ENCODE measurements around the gene PTTG1.

PTTG1 gene

DNA sequence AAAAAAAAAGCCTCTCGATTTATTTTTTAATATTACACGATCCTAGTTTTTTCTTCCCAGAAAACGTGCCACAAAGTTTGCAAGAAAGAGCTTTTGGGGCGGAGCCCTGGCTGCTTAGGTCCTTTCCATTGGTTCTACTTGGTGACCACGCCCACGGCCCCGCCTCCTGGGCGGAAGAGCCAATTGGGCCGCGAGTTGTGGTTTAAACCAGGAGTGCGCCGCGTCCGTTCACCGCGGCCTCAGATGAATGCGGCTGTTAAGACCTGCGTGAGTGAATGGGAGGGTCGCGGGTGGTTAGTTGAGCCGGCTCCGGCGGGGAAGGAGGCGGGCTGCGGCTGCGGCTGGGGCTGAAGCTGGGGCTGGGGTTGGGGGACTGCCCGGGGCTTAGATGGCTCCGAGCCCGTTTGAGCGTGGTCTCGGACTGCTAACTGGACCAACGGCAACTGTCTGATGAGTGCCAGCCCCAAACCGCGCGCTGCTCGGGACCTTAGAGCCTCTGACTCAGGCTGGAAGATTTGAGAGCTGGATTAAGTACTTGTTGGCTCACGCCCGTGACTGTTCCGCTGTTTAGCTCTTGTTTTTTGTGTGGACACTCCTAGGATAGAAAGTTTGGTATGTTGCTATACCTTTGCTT, at the start of gene PTTG1:
Gene PTTG1 (plus strand): TSS at position 231 of the 634 bp plus-strand sequence. CDS start 458 bp downstream, outside the sequence.
- peak; percentile 79 to 83 for DNase-seq (ENCODE audit: low read depth in 2 of 2)

- DNase-seq (ENCODE audit: low read depth in 2 of 2) = no peak
Measured at GRCh38 chr5:160375166-160375565, 46.5 kb upstream of the PTTG1 start.

- DNase-seq (ENCODE audit: low read depth in 2 of 2) = no peak
Measured at GRCh38 chr5:160375701-160376100, 46.0 kb upstream of the PTTG1 start.

DNA sequence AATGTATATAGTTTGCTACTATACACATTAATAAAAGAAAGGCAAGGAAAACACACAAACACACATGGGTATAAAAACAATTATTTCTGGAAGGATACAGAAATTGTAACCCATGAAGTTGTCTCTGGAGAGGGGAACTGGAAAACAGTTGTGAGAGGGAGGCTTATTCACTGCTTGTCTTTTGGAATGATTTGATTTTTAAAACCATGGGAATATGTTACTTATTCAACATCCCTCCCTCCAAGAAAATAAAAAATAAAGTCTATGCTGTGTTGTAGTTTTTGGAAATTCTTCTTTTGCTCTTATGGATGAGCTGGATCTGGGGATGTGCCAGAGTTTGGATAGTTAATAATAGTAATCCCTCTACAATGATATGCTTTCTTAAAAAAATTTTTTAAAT, 45.2 kb upstream of the PTTG1 start:
- no peak for DNase-seq (ENCODE audit: low read depth in 2 of 2)

- no peak for DNase-seq (ENCODE audit: low read depth in 2 of 2)
Measured at GRCh38 chr5:160377651-160378050, 44.0 kb upstream of the PTTG1 start.

DNA sequence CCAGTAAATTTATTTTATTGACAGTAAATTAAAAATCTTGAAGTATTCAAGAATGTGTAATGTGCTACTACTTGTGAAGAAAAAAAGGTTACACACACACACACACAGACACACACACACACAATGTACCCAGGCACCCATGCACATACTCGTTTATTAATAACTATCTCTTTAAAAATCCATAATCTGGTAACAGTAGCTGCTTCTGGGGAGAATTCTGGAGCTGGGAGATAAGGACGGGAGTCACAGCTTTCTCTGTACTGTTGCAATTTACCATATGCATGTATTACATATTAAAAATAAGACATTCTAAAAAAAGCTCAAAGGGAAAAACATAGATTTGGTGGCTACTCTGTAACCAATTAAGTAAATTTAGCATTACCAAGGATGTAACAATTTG, 43.3 kb upstream of the PTTG1 start:
- DNase-seq (ENCODE audit: low read depth in 2 of 2) = no peak

DNA sequence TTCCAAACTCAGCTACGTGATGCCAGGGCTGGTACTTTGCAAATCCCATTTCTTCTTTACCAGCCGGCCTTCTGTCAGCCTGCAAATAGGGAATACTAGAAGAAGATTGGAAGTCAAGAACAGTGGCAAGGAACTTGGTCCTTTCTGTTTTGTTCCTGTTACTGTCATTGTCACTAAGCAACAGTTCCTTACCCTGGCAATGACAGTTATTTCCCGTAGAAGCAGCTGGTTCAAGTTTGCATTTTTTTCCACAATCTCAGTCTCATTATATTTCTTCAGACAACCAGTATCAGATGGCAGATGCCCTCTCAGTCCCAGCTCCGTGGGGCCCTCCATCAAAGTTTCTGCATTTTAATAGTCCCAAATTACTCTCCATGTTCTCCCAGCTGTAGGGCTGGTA, 42.1 kb upstream of the PTTG1 start:
- no peak for DNase-seq (ENCODE audit: low read depth in 2 of 2)

DNA sequence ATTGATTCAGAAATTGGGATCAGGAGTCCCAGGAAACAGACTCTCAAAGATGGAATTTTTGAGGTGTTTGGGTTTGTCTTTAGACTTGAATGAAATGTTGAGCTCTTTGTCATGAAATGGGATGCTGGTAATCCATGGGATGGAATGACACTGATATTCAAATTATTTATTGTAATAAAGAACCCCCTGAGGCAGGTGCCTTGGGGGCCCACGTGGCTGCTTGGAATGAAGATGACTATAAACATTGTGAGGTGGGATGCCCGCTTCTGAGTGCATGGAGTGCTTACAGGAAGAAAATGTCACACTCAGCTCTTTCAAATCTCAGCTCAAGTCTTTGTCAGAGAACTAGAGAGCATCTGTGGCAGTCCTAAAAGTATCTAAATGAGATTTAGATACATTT, 41.6 kb upstream of the PTTG1 start:
- no peak for DNase-seq (ENCODE audit: low read depth in 2 of 2)

GRCh38 chr5:160382346-160382745, 39.3 kb upstream of the PTTG1 start:
- DNase-seq (ENCODE audit: low read depth in 2 of 2) = no peak

DNA sequence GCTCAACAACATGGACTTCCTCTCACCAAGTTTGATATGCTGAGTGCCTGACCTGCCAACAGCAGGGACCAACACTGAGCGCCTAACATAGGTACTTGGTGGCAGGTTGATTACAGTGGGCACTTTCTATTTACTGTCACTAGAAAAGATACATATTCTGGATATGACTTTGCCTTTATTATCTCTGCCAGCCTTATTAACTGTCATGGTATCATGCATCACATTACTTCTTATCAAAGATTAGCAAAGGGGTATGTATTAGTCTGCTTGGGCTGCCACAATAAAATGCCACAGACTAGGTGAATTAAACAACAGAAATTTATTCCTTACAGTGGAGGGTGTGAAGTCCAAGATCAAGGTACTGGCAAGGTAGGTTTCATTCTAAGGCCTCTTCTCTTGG, 37.0 kb upstream of the PTTG1 start:
- no peak for DNase-seq (ENCODE audit: low read depth in 2 of 2)

DNA sequence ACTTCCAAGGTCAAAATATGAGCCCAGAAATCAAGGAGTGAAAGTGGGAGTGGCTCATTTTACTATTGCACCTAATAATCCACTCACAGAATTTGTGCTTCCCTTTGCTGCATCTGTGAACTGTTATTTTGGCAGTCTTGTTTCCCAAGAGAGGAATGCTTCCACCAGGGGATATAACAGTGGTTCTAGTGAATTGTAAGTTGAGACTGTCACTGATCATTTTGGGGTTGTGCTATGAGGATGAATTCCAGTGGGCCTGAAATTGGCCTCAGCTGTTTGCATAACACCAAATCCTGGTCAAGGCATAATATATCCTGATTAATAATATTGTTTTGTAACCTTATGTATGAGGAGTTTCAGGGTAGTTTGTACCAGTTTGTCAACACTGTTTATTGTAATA, 36.2 kb upstream of the PTTG1 start:
- no peak for DNase-seq (ENCODE audit: low read depth in 2 of 2)

- DNase-seq (ENCODE audit: low read depth in 2 of 2) = no peak
Measured at GRCh38 chr5:160387445-160387844, 34.2 kb upstream of the PTTG1 start.

DNA sequence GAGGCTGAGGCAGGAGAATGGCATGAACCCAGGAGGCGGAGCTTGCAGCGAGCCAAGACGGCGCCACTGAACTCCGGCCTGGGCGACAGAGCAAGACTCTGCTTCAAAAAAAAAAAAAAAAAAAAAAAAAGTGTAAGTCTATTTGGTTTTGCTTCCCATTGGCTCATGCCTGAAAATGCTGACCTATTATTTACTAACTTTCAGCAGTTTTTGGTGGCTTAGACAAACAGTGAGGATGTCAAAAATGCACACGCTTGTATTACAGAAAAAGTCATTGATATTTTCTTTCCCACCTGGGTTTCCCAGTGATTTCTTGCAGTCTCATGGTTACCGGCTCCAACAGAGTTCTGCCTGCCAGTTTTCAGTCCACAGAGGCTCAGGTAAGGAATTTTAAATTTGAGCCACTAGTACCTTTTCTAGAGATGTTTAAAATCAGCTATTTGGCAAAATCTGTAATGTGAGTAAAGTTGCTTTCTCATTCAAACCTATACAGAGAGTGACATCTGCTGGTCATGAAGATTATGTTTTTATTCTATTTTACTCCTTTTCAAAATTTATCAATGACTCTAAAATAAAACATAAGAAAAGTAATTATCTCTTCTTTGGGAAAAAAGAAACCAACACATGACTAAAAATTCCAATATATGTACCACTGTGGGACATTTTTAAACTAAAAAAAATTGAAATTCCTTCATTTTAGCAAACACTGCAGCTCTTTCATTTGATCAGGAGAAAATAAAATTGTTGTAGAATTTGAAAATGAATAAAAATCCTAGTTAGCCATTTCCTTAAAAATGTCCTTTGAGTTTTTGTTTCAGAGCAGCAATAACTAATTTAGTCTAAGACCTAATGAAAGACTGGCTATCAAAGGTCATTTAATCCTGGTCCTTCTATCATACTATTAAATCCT, 30.6 kb upstream of the PTTG1 start:
- DNase-seq (ENCODE audit: low read depth in 2 of 2) = no peak

DNA sequence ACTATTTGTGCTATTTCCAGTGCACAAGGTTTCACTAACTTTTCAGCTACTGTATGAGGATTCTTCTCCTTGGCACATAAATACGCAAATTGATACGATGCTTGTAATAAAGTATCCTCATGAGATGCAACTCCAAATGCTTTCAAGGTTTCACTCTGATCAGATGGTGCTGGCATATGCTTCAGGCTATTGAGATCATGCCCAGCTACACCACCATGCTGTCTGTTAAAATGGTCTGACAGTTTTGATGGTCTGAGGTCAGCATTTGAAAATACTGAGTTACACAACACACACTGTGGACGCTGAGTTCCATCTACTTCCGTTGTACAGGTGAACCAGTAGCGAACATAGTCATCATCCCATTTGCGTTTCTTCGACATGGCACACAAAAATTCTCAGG, 26.5 kb upstream of the PTTG1 start:
- no peak for DNase-seq (ENCODE audit: low read depth in 2 of 2)

- DNase-seq (ENCODE audit: low read depth in 2 of 2) = no peak
Measured at GRCh38 chr5:160397492-160397891, 24.2 kb upstream of the PTTG1 start.

- no peak for DNase-seq (ENCODE audit: low read depth in 2 of 2)
Measured at GRCh38 chr5:160398806-160399205, 22.8 kb upstream of the PTTG1 start.

DNA sequence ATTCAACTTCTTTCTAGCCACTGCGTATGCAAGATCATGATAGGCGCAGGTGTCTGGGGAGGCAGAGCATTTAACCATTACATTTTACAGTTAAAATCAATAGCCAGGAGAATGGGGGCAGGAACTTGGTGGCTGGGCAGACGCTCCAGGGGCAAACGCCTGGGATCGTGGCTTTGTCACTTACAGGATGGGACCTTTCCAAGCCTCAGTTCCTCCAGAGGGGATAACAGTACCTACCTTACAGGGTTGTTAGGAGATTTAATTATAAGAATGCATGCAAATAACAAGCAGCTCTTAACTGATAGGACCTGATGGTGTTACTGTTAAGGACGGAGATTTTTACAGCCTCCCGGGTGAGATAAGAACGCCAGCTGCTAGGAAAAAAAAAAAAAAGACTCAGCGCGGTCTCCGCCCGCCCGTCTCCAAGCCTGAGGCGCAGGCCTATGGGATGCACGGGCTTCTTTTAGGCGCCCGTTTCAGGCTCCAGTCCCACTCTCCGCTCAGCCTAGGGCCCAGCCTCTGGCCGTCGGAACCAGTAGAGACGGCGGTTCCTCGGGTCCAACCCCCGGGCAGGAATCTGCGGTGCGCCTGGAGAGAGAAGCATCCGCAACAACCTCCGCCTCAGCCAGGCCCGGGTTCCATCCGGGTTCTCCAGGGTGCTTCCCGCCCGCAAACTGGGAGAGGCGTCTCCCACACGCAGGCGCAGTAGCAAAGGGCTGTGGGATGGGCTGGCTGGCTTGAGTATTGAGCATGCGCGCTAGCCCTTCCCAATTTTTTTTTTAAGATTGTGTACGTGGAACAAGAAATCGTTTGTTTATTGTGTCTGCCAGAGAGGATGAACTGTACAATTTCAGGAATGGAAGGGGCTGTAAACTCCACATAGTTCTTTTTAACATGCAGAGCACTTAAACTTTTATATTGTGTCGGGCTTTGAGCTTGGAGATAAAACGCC, 22.0 kb upstream of the PTTG1 start, which contains the start of gene FAM200C:
Gene FAM200C (minus strand): TSS at position 653 of the 952 bp plus-strand sequence. CDS start 4,564 bp downstream, outside the sequence.
- peak; percentile 20 to 35 for DNase-seq (ENCODE audit: low read depth in 2 of 2)

GRCh38 chr5:160418561-160419457, 2.8 kb upstream of the PTTG1 start, which contains the start of gene SLU7:
SLU7 (minus strand) TSS chr5:160419081; CDS start chr5:160415294, 3,787 bp downstream.
- DNase-seq (ENCODE audit: low read depth in 2 of 2) = peak; percentile 86 to 89

- no peak for DNase-seq (ENCODE audit: low read depth in 2 of 2)
Measured at GRCh38 chr5:160419458-160420330, 2.0 kb upstream of the PTTG1 start.

- DNase-seq (ENCODE audit: low read depth in 2 of 2) = no peak
Measured at GRCh38 chr5:160420331-160420610, 1.4 kb upstream of the PTTG1 start.
